CD4-positive, alpha-beta T cell treated with Interleukin-15 for 4 hours (primary cell): ENCODE results near the gene NELFCD.
"Not testable (repeated sequence)": the region's sequence is repeated elsewhere in the genome, so short reads cannot be mapped to it uniquely, and the experiment has no call there.

Experiments used
- DNase-seq: peaks from one replicate; pipeline ENCODE4 v3.0.0-alpha.2; 2020; ENCODE audit warnings: low spot score

NELFCD gene

GRCh38 chr20:58973866-58974265 is 7.2 kb upstream of the NELFCD start:
- no peak for DNase-seq

DNA sequence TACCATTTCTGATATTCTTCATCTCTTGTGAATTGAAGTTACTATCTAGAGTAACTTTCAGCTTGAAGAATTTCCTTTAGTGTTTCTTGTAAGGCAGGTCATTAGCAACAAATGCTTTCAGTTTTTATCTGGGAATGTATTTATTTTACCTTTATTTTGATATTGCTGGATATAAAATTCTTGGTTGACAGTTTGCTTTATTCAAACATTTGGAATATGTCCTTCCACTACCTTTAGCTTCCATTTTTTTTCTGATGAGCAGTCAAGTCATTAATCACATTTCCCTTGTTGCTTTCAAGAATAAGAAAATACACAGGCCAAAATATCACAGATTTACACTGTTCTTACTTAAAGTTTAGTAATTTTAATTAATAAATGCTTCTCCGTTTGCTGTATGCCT is 5.7 kb upstream of the NELFCD start:
- DNase-seq: no peak

GRCh38 chr20:58976061-58976730 is 4.9 kb upstream of the NELFCD start:
- no peak for DNase-seq

DNA sequence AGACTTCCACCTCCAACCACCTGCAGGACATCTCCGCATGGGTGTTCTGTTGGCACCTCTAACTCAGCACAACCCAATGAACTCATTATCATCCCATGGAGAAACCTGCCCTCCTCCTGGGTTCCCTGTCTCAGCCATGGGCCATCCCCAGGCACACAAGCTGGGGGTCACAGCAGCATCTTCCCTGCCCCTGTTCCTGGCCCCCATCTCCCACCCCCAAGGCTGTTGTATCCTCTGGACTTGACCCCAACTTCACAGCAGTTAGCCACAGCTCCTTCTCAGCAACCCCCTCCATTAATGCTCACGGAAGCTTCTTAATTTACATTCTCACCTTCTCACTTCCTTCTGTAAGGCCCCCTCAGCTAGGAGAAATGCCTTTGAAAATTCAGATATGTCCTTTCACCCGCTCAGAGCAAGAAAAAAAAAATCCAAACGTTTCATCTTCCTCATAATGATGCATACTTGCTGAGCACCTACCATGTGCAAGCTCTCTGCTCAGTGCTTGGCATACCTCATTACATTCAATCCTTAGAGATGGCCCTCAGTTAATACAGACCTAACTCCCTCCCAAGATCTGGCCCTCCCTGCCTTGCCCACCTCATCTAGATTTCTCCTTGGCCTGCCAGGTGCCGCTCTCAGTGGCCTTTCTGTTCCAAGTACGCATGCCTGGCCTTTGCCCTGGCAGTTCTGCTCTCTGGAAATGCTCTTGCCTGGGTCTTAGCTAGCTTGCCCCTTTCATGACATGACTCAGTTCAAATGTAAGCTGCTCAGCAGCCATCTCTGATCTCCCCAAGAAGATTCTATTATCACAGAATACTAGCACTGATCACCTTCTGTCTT is 2.5 kb upstream of the NELFCD start:
- no peak for DNase-seq

- DNase-seq: no peak
Observed at GRCh38 chr20:58981628-58982364, 740 bp downstream of the NELFCD start.

GRCh38 chr20:58982406-58983114 is 1.5 kb downstream of the NELFCD start:
- DNase-seq: peak; percentile 44

DNA sequence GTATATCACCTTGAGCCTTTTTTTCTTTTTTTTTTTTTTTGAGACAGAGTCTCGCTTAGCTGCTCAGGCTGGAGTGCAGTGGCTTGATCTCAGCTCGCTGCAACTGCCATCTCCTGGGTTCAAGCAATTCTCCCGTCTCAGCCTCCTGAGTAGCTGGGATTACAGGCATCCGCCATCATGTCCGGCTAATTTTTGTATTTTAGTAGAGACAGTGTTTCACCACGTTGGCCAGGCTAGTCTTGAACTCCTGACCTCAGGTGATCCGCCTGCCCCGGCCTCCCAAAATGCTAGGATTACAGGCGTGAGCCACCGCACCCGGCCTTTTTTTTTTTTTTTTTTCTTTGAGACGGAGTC is 2.0 kb downstream of the NELFCD start:
- not testable (repeated sequence) for DNase-seq

DNA sequence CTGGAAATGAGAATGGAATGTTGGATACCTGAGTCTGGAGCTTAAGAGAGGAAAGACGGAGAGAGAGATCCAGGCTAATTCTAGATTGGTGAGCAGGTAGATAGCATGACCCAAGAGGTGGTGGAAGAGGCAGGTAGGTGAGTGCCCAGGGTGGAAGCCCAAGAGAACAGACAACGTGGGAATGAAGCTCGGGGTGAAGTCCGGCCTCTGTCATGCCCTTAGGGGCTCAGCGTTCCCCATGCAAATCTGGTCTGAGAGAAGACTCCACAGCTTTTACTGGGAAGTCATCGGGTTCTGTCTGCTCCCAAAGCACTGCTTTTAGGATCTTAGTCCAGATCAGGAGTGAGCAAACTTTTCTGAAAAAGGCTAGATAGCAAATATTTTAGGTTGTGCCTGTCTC is 3.6 kb downstream of the NELFCD start:
- no peak for DNase-seq

DNA sequence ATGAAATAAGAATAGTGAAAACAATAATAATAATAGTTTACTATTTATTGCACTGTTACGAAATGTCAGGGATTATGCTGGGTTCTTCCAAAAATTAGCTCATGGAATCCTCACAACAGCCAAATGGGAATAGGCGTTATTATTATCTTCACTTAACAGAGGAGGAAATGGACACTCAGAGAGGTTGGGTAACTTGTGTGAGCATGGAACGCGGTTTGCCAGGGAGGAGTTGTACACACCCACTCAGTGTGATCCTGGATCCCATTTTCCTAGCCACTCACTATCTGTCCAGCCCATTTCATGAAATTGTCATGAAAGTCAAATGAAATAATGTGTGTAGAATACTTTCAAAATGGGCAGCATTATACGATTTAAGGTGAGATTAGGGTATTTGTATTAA is 4.6 kb downstream of the NELFCD start:
- DNase-seq: no peak

- no peak for DNase-seq
Observed at GRCh38 chr20:58986286-58986967, 5.4 kb downstream of the NELFCD start.

DNA sequence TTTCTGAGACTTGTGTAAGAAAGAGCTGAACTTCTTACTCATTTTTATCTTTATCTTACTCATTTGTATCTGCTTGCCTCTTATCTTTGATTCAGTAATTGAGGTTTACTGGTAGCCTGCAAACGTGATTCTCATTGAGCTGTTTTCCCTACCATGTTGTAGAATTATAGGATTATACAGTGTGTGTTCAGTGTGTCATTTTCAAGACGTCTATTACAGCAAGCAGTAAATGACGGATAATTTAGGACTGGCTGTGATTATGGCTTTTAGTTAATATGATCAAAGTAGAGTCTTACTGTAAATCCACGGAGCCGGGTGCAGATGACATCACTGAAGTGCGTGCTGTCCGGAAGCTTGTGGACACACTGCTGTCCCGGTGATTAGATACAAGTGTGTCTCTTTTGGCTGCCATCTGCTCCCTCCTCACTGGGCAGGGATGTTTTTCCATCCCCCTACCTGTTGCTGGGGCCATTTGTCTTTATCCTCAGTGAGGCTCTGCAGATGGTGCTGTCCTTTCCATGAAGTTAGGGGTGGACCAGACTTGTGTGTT is 6.0 kb downstream of the NELFCD start:
- DNase-seq: no peak

DNA sequence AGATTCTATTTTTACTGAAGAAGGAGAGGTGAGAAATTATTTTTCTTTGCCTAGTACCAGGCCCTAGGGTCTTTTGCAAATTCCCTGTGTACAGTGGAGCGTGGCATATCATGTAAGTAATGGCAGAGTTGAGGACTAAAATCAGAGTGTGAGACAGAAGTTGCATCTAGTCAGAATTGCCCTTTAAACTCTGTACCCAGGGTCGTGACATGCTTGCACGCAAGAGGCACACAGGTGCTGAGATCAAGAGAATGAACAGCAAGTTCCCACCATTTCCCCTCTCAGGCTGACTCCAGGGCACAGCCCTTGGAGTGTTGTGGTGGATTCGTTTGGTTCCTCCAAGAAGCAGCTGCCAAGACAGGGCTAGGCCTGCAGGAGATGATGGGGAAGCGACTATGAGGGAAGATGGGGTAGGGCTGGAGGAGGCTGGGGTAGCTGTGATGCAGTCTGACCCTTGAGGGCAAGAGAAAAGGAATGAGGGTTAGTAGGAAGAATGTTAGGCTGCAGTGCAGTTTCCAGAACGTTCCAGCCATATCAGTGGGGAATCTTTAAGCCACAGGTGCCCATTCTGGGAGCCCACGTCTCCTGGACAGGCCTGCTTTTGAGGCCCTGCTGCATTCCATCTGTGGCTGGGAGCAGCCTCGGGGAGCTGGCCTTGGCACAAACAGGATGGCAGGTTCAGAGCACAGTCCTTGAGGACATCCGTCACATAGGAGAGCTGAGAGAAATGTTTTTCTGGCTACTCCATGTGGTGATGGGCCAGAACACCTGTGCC is 6.9 kb downstream of the NELFCD start:
- DNase-seq: no peak

DNA sequence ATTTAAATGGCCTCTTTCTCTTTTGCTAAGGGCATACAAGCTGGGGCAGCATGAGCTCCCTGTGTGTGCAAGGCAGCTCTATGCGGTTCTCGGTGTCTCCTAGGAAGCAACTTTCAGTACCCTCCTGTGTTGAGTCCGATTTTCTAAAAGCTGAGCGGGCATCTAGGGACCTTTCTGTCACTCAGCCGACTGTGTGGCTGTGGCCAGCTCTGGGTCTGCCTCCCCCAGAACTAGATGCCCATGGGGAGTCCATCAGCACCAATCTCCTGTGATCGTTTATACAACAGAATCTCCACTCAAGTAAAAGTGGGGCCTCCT is 7.5 kb downstream of the NELFCD start:
- no peak for DNase-seq

DNA sequence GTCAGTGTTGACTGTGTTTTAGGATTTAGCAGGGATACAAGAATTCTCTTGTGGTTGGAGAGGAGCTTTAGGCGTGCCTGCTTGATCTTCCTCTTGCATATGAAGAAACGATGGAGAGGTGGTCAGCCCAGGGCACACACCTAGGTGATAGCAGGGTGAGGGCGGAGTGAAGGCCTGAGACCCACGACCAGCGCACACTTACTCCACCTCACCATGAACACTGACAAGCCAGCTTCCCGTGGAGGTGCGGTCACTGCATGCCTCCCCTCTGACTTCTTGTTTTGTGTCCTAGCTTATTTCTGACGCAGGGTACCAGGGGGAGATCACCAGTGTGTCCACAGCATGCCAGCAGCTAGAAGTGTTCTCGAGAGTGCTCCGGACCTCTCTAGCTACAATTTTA is 8.1 kb downstream of the NELFCD start:
- DNase-seq: no peak

DNA sequence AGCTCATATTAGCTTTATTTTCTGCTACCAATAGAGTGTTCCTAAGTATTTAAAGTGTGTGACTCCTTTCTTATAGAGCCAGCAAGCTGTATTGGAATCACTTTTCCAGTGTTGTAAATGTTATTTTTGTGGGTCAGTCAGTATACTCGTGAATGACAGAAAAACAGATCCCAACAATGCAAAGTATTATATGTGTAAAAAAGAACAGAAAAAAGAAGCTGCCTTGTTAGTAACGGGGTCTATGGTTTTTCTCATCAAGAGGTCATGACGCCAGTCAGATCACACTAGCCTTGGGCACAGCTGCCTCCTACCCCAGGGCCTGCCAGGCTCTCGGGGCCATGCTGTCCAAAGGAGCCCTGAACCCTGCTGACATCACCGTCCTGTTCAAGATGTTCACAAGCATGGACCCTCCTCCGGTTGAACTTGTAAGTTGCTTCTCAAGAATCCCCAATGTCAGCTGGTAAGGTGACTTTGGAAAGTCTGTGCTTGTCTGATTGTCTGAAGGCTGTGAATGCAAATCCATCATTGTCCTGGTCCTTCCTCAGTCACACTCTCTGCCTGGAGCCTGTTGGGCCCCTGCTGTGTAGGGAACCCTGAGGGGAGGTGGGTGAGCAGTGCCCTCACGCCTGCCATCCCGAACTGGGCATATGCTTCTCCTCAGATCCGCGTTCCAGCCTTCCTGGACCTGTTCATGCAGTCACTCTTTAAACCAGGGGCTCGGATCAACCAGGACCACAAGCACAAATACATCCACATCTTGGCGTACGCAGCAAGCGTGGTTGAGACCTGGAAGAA is 9.8 kb downstream of the NELFCD start:
- no peak for DNase-seq

DNA sequence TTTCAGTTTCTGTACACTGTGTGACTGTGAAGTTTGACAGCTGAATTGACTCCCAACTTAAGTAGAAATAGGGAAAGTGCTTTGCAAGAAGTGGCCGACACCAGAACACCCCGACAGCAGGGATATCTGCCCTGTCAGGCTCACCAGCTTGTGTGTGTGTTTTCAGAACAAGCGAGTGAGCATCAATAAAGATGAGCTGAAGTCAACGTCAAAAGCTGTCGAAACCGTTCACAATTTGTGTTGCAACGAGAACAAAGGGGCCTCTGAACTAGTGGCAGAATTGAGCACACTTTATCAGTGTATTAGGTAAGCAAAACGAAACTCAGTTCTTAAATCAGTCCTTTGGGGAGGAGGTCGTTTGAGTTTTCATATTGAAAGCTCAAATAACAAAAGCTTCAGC is 10.7 kb downstream of the NELFCD start:
- DNase-seq: no peak

GRCh38 chr20:58992911-58993310 is 11.9 kb downstream of the NELFCD start:
- no peak for DNase-seq

DNA sequence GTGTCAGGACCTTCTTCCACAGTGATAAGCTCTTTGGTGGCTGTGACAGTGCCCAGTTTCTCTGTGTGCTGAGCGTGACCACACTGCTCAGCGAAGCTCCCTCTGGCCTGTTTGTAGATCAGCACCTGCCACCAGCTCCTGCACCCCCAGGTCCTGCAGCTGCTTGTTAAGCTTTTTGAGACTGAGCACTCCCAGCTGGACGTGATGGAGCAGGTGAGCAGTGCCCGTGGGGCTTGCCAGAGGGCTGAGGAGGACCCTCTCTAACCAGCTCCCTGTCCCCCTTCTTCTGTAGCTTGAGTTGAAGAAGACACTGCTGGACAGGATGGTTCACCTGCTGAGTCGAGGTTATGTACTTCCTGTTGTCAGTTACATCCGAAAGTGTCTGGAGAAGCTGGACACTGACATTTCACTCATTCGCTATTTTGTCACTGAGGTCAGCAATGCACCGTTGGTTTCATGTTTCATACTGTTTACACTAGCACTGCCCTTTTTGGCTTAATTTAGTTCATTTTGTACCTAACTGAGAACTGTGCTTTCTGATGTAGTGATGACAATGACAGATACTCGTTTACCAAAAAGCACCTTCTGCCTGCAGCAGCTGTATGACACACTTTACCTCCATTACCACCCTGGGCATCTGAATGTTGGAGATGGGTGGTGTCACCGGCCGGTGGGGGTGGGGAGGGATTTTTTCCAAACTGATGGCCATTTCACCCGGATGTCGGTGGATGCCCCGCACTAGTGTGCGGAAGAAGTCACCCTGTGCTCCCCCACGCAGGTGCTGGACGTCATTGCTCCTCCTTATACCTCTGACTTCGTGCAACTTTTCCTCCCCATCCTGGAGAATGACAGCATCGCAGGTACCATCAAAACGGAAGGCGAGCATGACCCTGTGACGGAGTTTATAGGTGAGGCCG is 12.5 kb downstream of the NELFCD start:
- no peak for DNase-seq
